Left lung (tissue), 10 donors: Measurements from ENCODE around the gene FGF12. TPM values are rescaled to one million over a fixed set of nuclear protein-coding genes. Genes with fewer than 3 reads are reported as not detected.
"Not testable (repeated sequence)": the region's sequence is repeated elsewhere in the genome, so short reads cannot be mapped to it uniquely, and the experiment has no call there.

ENCODE experiments used
- ATAC-seq: fragments of 200-7000 bp; cut with Tn5 transposase; one replicate; pipeline ENCODE4 v1.9.1; 2020; ENCODE audit warnings: moderate library complexity
- DNase-seq, 4 donors: peaks; one replicate each; pipeline ENCODE4 v3.0.0-alpha.2; 2013 to 2020
- H3K27ac ChIP-seq, 2 donors: fragments of 200-600 bp; sonication (generic) in 1 of 2; one replicate each; pipeline versions ENCODE4 v1.5.0 to v1.8.0; 2020 to 2021
- H3K27me3 ChIP-seq, 2 donors: fragments of 200-600 bp; sonication (generic) in 1 of 2; one replicate each; pipeline versions ENCODE4 v1.5.0 to v1.8.0; 2020 to 2021
- H3K36me3 ChIP-seq, 2 donors: fragments of 200-600 bp; sonication (generic) in 1 of 2; one replicate each; pipeline versions ENCODE4 v1.5.0 to v1.8.0; 2020 to 2021
- H3K4me1 ChIP-seq, 2 donors: fragments of 200-600 bp; one replicate each; pipeline ENCODE4 v1.8.0; 2021
- H3K4me3 ChIP-seq, 2 donors: fragments of 200-600 bp; sonication (generic) in 1 of 2; one replicate each; pipeline versions ENCODE4 v1.5.0 to v1.8.0; 2020 to 2021; ENCODE audit warnings: mild to moderate bottlenecking in 1 of 2
- H3K9me3 ChIP-seq, 2 donors: fragments of 200-600 bp; sonication (generic) in 1 of 2; one replicate each; pipeline versions ENCODE4 v1.5.0 to v1.8.0; 2020 to 2021
- CTCF ChIP-seq, 2 donors: fragments of 200-600 bp; sonication (generic) in 1 of 2; IDR thresholded peaks; one replicate each; pipeline versions ENCODE4 v1.5.0 to v1.8.0; 2021; ENCODE audit warnings: antibody characterized with exemption in 2 of 2
- intact Hi-C, 2 donors: fragments of 100-400 bp; cut with DNase I; formaldehyde crosslinking; loops; one replicate each; pipeline versions ENCODE4 v1.11.2 to v1.14.2; 2022
- polyA plus RNA-seq, 6 donors: library from polyadenylated mRNA; unstranded; fragments of 120-200 nt; gene quantifications; one replicate each; pipeline ENCODE4 v1.2.1, GENCODE V29; 2013; ENCODE audit not compliant: insufficient read length in 6 of 6
- total RNA-seq, 2 donors: library from RNA; stranded (reverse); fragmentation: NEBNext Ultra II Directional; extraction: Animal tissue kit (Norgen Biotek cat#: 25700); gene quantifications; one replicate each; pipeline ENCODE4 v1.2.1, GENCODE V29; 2021
- donor health status: DM: no; HTN: yes; CAD: no.
- donor health status: DM: no; HTN: no; CAD: no.

Gene FGF12
- total and polyA plus RNA-seq, 8 donors = 1.0 to 10.2 (median 4.7) TPM

DNA sequence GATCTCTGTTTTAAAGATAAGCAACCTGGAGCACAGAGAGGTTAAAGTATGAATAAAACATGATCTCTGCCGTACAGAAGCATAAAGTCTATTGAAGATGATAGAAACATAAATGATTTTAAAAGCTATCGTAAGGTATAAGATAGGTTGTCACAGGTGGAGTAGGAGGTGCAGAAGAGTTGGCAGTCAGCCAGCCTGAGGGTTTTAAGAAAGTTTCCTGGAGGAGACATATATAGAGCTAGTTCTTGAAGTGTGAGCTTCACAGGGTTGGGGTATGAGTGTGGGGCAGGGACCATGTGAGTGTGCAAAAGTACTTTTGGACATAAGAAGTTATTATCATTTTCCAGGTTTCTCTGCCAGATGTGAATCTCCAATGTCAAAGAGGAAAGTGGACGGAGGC lies 3.9 kb upstream of the FGF12 start:
- H3K27ac ChIP-seq = no peak overlapping the region
- DNase-seq = no peak
- TF ChIP-seq CTCF (IDR thresholded peaks at IDR 0.05) = no peak
- H3K4me3 ChIP-seq = no peak overlapping the region
- no peaks in the 10 kb centered on the region for H3K4me1 ChIP-seq
- no peaks in the 10 kb centered on the region for H3K9me3 ChIP-seq
- no peak for ATAC-seq
- H3K36me3 ChIP-seq = no peaks in the 10 kb centered on the region
- peaks cover 0 to 16% of the 10 kb centered on the region in 2 donors for H3K27me3 ChIP-seq
- intact Hi-C loops = no loop called here

DNA sequence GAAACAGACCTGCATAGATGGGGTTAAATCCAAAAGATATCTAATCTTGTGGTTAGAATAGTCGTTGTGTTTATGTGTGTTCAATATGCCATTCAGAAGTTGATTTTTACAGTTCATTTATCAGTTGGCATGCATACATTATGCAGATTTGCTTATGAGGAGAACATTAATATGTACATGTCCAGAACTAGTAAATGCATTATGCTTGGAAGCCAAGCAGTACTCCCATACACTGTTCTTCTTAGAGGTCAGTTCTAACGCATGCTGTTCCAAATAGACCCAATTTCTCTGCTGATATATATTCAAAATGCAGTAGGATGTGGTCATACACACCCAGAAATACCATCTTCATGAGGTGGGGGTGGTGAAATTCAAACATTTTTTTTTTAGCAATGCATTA lies 956 bp downstream of the FGF12 start:
- Histone ChIP-seq H3K27me3 (peaks cover 0 to 19% of the 10 kb centered on the region in 2 donors), H3K27ac (no peak overlapping the region), H3K4me3 (no peak overlapping the region), H3K36me3 (no peaks in the 10 kb centered on the region), H3K4me1 (no peaks in the 10 kb centered on the region), H3K9me3 (no peaks in the 10 kb centered on the region)
- TF ChIP-seq CTCF (IDR thresholded peaks at IDR 0.05) = no peak
- DNase-seq (no peak), ATAC-seq (no peak)
- intact Hi-C loops = no loop called here

- ATAC-seq = no peak
- Histone ChIP-seq H3K4me1 (no peaks in the 10 kb centered on the region), H3K4me3 (no peak overlapping the region), H3K36me3 (no peaks in the 10 kb centered on the region), H3K9me3 (no peaks in the 10 kb centered on the region), H3K27me3 (no peaks in the 10 kb centered on the region), H3K27ac (no peak overlapping the region)
- no peak for TF ChIP-seq CTCF (IDR thresholded peaks at IDR 0.05)
- intact Hi-C loops = no loop called here
- DNase-seq = no peak
These were observed 7.4 kb downstream of the FGF12 start for GRCh38 chr3:192719964-192720363.

DNA sequence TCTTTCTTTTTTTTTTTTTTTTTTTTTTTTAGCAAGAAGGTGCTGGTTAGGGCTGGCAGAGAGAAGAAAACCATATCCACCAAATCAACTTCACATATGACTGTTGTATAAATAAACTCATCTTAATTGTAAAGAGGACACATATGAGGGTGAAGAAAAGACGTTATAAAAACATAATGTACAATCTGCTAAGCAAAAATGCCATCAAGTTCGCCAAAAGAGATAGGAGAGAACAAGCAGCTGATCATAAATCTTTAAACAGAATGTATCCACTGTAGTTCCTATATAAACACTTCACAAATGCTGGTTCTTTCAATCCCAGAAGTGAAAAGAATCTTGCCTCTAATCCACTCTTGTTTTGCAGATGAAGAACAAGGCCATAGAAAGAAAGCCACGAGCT lies 9.2 kb downstream of the FGF12 start:
- no peaks in the 10 kb centered on the region for H3K36me3 ChIP-seq
- intact Hi-C loops = no loop called here
- H3K27me3 ChIP-seq = no peaks in the 10 kb centered on the region
- DNase-seq (no peak), ATAC-seq (no peak)
- no peak for TF ChIP-seq CTCF (IDR thresholded peaks at IDR 0.05)
- no peak overlapping the region for H3K4me3 ChIP-seq
- H3K9me3 ChIP-seq = no peaks in the 10 kb centered on the region
- H3K4me1 ChIP-seq = no peaks in the 10 kb centered on the region
- H3K27ac ChIP-seq = no peak overlapping the region

DNA sequence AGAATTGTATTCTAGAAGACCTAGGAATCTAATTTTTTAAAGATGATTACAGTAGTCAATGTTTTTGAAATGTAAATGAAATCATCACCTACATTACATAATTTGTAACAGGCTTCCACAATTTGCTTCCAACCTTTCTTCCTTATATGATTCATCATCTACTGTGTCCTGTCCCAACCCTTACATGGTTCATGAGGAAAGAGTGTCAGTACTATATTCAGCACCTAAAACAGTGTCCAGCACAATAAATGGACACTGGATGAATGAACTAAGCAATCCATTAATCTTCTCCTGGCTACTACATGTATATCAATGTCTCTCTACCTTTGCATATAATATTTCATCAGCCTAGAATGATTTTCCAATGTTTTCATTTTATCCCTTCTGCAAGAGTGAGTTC lies 12.2 kb downstream of the FGF12 start:
- H3K27ac ChIP-seq = no peak overlapping the region
- no peak for TF ChIP-seq CTCF (IDR thresholded peaks at IDR 0.05)
- ATAC-seq = no peak

DNA sequence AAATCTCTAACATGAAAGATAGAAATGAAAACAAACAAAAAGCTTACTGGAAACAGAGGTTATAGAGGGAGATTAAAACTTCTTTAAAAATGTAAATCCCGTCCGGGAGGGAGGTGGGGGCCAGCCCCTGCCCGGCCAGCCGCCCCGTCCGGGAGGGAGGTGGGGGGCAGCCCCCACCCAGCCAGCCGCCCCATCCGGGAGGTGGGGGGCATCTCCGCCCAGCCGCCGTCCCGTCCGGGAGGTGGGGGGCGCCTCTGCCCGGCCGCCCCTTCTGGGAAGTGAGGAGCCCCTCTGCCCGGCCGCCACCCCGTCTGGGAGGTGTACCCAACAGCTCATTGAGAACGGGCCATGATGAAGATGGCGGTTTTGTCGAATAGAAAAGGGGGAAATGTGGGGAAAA lies 16.2 kb downstream of the FGF12 start:
- H3K36me3 ChIP-seq, ATAC-seq, H3K9me3 ChIP-seq, intact Hi-C loops, H3K4me3 ChIP-seq, H3K4me1 ChIP-seq, H3K27ac ChIP-seq, H3K27me3 ChIP-seq: not testable (repeated sequence)
- DNase-seq = peak in 1 of 4 donors; percentile 44

More for the DNA sequence above, 12.2 kb downstream of the FGF12 start:
- Histone ChIP-seq H3K9me3 (no peaks in the 10 kb centered on the region), H3K36me3 (no peaks in the 10 kb centered on the region), H3K27me3 (no peaks in the 10 kb centered on the region), H3K4me1 (no peaks in the 10 kb centered on the region), H3K4me3 (no peak overlapping the region)
- intact Hi-C loops = no loop called here
- no peak for DNase-seq
